Measurements from ENCODE around the gene MAML3. TPM values are rescaled to one million over a fixed set of nuclear protein-coding genes. Genes with fewer than 3 reads are reported as not detected.

The MAML3 gene
- total RNA-seq, 2 experiments from 2014 or later = 2.5 to 2.9 TPM

DNA sequence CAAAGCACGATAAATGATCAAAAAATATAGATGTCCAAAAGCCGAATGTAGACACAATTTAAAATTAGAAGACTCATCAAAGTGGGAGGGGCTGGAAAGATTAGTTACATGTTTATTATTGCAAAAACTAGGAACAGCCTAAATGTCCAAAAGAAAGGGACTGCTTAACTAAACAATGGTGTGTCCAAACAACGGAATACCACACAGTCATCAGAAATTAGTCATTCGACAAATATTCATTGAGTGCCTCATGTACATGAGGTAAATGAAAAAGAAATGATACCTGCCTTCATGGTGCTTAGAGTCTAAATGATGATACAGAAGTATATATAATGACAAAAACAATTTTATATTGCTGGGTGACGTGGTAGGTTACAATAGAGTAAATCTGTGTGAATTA lies 139.7 kb downstream of the MAML3 start:
- Mint-ChIP-seq H3K27ac (no peak overlapping the region), H3K27me3 (peaks cover 7% of the 10 kb centered on the region), H3K4me1 (ENCODE audit: low read depth) (no peaks in the 10 kb centered on the region), H3K4me3 (no peak overlapping the region), H3K9me3 (no peaks in the 10 kb centered on the region), H3K36me3 (ENCODE audit: low read depth) (no peaks in the 10 kb centered on the region)
- no peak for DNase-seq
- no peaks in the 10 kb centered on the region for H3K36me3 ChIP-seq (ENCODE audit: insufficient read depth, low read length)
- H3K4me3 ChIP-seq (ENCODE audit: low read length) = no peak overlapping the region
- no peaks in the 10 kb centered on the region for H3K4me1 ChIP-seq (ENCODE audit: insufficient read depth, low read length)
- H3K27me3 ChIP-seq (ENCODE audit: control insufficient read depth in 1 of 2, insufficient read depth in 2 of 2, low read length in 2 of 2) = no peaks in the 10 kb centered on the region
- no peak overlapping the region for H3K27ac ChIP-seq (ENCODE audit: low read depth in 1 of 2, low read length in 2 of 2)
- ChIA-PET CTCF (interaction anchor here (3.5 kb wide), 1 partner anchor 239 kb away, joined by 35 read pairs; no protein-coding TSS in a partner anchor), POLR2A (interaction anchor here (1.5 kb wide), 1 partner anchor 239 kb away, joined by 7 read pairs; no protein-coding TSS in a partner anchor)
- ATAC-seq (ENCODE audit: poor library complexity) = no peak
- intact Hi-C loops (cut with DNase I, micrococcal nuclease) = loop anchor here in 1 of 2 experiments (2.0 to 10.0 kb wide), 4 partner anchors 138 to 359 kb away; partner anchors contain the start of gene MAML3
- H3K9me3 ChIP-seq (ENCODE audit: control insufficient read depth in 1 of 2, insufficient read depth in 1 of 2, low read length in 2 of 2) = no peaks in the 10 kb centered on the region
- TF ChIP-seq, protein P1, sequence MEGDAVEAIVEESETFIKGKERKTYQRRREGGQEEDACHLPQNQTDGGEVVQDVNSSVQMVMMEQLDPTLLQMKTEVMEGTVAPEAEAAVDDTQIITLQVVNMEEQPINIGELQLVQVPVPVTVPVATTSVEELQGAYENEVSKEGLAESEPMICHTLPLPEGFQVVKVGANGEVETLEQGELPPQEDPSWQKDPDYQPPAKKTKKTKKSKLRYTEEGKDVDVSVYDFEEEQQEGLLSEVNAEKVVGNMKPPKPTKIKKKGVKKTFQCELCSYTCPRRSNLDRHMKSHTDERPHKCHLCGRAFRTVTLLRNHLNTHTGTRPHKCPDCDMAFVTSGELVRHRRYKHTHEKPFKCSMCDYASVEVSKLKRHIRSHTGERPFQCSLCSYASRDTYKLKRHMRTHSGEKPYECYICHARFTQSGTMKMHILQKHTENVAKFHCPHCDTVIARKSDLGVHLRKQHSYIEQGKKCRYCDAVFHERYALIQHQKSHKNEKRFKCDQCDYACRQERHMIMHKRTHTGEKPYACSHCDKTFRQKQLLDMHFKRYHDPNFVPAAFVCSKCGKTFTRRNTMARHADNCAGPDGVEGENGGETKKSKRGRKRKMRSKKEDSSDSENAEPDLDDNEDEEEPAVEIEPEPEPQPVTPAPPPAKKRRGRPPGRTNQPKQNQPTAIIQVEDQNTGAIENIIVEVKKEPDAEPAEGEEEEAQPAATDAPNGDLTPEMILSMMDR (IDR thresholded peaks at IDR 0.05) = no peak

DNA sequence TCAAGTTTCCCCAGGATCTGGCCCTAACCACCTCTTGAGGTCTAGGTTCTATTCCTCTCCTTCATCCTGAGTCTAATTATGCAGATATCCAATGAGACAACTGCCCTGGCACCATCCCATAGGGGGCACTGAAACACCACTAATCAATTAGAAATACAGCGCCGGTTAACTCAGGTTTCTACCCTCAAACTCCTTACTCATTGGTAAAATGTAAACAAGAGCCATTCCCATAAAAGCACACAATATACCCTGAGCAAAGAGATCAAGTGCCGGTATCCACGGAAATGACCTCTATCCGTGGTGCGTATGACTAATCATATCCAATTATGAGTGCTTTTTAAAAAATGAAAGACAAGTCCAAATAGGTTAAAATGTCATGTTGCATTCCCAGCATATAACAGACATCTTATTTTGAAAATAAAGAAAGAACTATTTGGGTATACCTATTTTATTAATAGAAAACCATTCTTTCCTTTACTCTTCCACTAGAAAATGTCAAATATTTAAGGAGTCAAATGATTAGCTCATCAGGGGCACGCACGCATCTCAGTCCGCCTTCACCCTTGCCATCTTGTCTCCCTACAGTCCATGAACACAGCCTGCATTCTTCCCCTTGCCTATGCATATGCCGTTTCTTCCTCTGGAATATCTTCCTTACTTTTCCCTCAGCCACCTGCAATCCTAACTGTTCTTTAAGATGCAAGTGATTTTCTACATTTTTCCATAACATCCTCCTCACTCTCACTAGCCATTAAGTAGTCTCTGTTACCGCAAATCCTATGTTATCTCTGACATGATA lies 141.1 kb downstream of the MAML3 start:
- Mint-ChIP-seq H3K36me3 (ENCODE audit: low read depth) (no peaks in the 10 kb centered on the region), H3K27me3 (peaks cover 7% of the 10 kb centered on the region), H3K9me3 (no peaks in the 10 kb centered on the region), H3K4me1 (ENCODE audit: low read depth) (no peaks in the 10 kb centered on the region), H3K27ac (no peak overlapping the region), H3K4me3 (no peak overlapping the region)
- no peaks in the 10 kb centered on the region for H3K27me3 ChIP-seq (ENCODE audit: control insufficient read depth in 1 of 2, insufficient read depth in 2 of 2, low read length in 2 of 2)
- TF ChIP-seq, protein P1 (IDR thresholded peaks at IDR 0.05) = peak; percentile 82
- no peak overlapping the region for H3K27ac ChIP-seq (ENCODE audit: low read depth in 1 of 2, low read length in 2 of 2)
- ChIA-PET CTCF (interaction anchor here (0.5 to 3.5 kb wide), 14 partner anchors 13 to 836 kb away, joined by 3 to 35 read pairs (median 3); no protein-coding TSS in a partner anchor), POLR2A (interaction anchor here (0.7 to 1.5 kb wide), 3 partner anchors 220 to 240 kb away, joined by 4 to 7 read pairs (median 4); no protein-coding TSS in a partner anchor)
- ATAC-seq (ENCODE audit: poor library complexity) (peak; percentile 93), DNase-seq (peak; percentile 44 to 81 (median 55))
- no peaks in the 10 kb centered on the region for H3K36me3 ChIP-seq (ENCODE audit: insufficient read depth, low read length)
- H3K4me1 ChIP-seq (ENCODE audit: insufficient read depth, low read length) = no peaks in the 10 kb centered on the region
- intact Hi-C loops (cut with DNase I, micrococcal nuclease) = loop anchor here (1.0 to 10.0 kb wide), 8 partner anchors 36 to 358 kb away; partner anchors contain the start of gene MAML3 (in 1 of the 2)
- no peak overlapping the region for H3K4me3 ChIP-seq (ENCODE audit: low read length)
- no peaks in the 10 kb centered on the region for H3K9me3 ChIP-seq (ENCODE audit: control insufficient read depth in 1 of 2, insufficient read depth in 1 of 2, low read length in 2 of 2)

DNA sequence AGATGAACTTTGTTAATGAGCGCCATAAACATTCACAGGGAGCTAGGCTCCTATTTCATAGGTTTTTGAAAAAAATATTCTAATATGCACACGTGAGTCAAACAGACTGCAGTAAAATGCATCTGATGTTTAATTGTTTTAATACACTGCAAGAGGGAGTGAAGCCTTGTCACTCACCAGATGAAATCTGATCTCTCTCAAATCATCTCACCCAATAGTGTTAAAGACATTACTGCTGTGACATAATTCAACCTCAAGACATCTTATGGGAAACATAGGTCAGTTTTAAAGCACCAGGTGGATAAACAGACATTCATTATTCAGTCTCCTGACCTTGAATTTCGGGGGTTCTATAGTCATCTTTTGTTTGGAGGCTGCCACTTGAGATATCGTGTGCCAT lies 148.3 kb downstream of the MAML3 start:
- peaks cover 0 to 6% of the 10 kb centered on the region in 2 experiments for H3K27me3 ChIP-seq (ENCODE audit: control insufficient read depth in 1 of 2, insufficient read depth in 2 of 2, low read length in 2 of 2)
- Mint-ChIP-seq H3K27me3 (no peaks in the 10 kb centered on the region), H3K36me3 (ENCODE audit: low read depth) (no peaks in the 10 kb centered on the region), H3K9me3 (no peaks in the 10 kb centered on the region), H3K4me1 (ENCODE audit: low read depth) (no peaks in the 10 kb centered on the region), H3K27ac (no peak overlapping the region), H3K4me3 (no peak overlapping the region)
- H3K36me3 ChIP-seq (ENCODE audit: insufficient read depth, low read length) = no peaks in the 10 kb centered on the region
- ATAC-seq (ENCODE audit: poor library complexity) (no peak), DNase-seq (no peak)
- H3K9me3 ChIP-seq (ENCODE audit: control insufficient read depth in 1 of 2, insufficient read depth in 1 of 2, low read length in 2 of 2) = no peaks in the 10 kb centered on the region
- CTCF ChIA-PET = no interaction called here
- no peak overlapping the region for H3K27ac ChIP-seq (ENCODE audit: low read depth in 1 of 2, low read length in 2 of 2)
- no peaks in the 10 kb centered on the region for H3K4me1 ChIP-seq (ENCODE audit: insufficient read depth, low read length)
- TF ChIP-seq, protein P1 (IDR thresholded peaks at IDR 0.05) = no peak
- no peak overlapping the region for H3K4me3 ChIP-seq (ENCODE audit: low read length)
- POLR2A ChIA-PET = no interaction called here
- intact Hi-C loops (cut with DNase I, micrococcal nuclease) = no loop called here

All from CD4-positive, alpha-beta T cell (primary cell).